NCI-H510A (cell line): ENCODE measurements around the gene COX20.

Source experiments
- DNase-seq: peaks from one replicate; lab custom pipeline; 2025; lab: John Stamatoyannopoulos, UW

The COX20 gene

DNA sequence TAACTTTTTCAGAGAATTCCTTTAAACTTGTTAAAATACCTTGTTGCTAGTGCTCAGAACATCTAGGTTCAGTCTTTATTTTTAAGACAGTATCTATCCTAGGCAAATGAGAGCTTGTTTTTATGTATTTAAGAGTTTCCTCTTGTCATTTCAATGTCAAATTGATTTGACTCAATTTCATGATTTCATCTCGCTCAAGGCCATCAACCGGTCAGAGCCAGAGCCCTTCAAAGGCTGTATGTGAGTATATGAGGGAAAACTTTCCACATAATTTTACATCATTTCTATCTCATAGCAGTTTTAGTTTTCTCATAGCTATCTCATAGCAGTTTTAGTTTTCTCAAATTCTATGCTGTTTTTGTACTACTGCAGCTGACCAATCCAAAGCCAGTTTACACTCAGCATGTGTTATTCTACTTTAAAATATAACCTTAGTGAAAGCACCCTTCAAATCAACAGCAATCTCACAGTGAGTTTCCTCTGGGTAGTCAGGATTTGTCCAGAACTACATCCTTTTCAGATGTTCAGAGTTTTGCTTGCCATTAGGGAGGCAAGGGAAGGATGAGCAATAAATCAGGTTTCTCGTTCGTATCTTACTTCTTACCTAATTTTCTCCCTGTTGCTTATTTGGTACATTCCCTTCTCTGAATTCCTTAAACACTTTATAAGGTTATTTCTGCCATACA lies 16.2 kb downstream of the COX20 start:
- no peak for DNase-seq

GRCh38 chr1:244852694-244853093 lies 17.2 kb downstream of the COX20 start:
- DNase-seq: no peak

DNA sequence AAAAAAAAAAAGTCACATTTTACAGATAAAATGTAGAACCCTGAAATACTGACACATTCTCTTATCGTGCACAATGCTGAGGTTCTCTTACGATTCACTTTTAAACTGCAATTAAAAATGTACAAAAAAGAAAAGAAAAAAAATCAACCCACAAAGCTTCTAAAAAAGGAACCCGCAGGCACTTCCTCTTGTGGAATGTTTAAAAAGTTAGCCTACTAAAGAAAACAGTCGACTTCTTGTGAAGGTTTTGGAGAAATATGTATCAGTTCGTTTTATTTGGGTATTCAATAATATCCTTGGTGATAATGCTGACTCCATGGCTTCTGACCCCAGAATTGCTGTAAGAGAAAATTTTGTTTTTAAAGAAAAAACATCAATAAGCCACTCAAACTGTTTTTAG lies 18.7 kb downstream of the COX20 start:
- no peak for DNase-seq

GRCh38 chr1:244854865-244855578 lies 19.6 kb downstream of the COX20 start:
- DNase-seq: no peak

- DNase-seq: no peak
Measured at GRCh38 chr1:244857761-244858160, 22.3 kb downstream of the COX20 start.

DNA sequence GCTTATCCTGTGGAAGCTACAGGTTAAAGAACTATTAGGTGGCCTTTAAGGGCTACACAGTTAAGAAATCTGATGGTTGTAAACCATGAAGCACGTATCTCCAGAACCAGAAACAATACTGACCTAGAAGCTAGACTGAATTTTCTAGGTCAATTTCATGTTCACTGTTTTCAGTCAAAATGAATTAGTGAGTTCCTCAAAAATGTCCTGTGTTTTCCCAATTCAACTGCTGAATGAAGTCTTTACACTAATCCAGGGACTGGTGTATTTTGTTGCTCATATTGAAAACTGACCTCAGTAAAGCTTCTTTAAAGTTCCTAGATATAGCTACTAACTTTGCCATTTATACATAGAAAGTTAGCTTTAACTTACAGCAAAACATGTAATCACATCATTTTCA lies 22.9 kb downstream of the COX20 start:
- DNase-seq: no peak

DNA sequence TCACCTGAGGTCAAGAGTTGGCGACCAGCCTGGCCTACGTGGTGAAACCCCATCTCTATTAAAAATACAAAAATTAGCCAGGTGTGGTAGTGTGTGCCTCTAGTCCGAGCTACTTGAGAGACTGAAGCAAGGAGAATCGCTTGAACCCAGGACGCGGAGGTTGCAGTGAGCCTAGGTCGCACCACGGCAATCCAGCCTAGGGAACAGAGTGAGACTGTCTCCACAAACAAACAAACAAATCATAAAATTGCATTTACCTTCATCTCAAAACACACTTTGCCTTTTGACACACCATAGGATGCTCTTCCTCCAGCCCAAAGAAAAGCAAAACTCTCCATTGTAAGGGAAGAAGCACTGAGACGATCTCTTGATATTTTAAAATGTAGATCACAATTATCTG lies 24.6 kb downstream of the COX20 start:
- no peak for DNase-seq

GRCh38 chr1:244860914-244861610 lies 25.6 kb downstream of the COX20 start:
- DNase-seq: no peak

GRCh38 chr1:244861683-244862082 lies 26.2 kb downstream of the COX20 start:
- DNase-seq: no peak

DNA sequence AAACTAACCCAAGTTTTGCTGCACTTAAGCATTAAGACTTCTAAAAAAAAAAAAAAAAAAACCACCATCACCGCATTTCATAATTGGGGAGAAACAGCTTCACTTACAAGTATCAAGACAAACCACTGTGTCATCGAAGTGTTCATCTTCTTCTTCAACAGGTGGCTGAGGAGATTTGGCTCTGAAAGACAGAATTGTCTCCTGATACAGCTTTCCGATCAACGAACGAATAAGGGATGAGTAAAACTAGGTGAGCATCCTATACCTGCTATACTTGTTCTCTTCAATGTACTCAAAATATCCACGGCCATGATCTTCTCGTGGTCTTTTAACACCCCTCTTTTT lies 26.9 kb downstream of the COX20 start:
- no peak for DNase-seq

DNA sequence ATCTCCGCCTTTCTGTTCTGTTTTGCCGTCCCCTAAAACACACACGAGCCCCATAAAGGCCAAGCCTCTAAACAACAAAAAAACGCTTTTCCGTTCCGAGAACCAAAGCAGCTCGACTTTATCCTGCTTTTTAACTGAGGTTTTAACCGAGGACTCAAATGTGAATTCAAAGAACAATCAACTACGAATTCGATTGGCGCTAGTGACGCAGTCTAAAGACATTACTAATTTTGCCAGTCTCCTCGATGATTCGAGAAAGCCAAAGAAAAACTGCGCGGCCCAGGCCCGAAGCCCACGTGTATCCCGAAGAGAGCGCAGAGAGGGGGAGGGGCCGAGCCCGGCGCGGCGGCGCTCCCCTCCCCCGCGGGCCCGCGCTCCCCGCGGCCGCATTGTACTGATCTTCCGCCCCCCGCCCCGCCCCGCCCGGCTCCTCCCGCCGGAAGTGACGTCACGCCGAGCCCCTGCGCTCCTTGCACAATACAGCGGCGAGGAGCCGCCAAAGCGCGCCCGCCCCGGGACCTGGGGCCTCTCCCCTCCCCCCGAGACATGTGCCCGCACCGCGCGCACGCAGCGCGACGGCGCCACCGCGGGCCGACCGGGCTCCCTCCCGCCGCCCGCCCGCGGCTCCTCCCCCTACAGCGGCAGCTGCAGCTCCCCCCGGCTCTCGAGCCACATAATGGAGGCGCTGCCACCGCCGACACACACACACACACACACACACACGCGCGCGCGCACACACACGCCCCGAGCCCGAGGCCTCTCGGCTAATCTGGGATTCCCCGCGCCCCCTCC lies 27.4 kb downstream of the COX20 start:
- peak; percentile 83 for DNase-seq

DNA sequence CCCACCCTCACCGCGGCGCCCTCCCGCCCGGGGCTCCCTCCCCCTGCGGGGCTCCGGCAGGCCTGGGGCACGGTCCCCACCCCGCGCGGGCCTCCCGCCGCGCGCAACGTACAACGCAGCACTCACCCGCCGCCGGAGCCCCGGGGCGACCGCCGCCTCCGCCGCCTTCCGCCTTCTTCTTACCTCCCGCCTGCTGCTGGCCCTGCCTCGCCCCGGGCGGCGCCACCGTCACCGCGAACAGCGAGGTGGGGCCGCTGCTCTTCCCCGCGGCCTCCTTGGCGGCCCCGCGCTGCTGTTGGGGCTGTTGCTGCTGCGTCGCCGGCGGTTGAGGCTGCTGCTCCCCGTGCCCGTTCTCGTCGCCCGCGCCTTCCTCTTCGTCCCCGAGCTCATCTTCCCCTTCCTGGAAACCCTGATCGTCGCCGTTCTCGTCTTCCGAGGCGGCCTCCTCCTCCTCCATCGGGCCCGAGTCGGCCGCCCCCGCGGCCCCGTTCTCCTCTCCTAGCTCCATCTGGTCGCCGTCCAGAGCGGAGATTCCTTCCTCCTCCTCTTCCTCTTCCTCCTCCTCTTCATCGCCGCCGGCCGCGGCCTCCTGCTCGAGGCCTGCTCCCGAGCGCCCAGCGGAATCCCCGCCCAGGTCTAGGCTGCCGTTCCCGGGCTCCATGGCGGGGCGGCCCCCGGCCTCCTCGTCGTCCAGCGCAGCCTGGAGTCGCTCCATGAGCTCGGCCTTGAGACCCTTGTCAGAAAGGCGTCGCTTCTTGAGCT lies 28.2 kb downstream of the COX20 start:
- DNase-seq: no peak

DNA sequence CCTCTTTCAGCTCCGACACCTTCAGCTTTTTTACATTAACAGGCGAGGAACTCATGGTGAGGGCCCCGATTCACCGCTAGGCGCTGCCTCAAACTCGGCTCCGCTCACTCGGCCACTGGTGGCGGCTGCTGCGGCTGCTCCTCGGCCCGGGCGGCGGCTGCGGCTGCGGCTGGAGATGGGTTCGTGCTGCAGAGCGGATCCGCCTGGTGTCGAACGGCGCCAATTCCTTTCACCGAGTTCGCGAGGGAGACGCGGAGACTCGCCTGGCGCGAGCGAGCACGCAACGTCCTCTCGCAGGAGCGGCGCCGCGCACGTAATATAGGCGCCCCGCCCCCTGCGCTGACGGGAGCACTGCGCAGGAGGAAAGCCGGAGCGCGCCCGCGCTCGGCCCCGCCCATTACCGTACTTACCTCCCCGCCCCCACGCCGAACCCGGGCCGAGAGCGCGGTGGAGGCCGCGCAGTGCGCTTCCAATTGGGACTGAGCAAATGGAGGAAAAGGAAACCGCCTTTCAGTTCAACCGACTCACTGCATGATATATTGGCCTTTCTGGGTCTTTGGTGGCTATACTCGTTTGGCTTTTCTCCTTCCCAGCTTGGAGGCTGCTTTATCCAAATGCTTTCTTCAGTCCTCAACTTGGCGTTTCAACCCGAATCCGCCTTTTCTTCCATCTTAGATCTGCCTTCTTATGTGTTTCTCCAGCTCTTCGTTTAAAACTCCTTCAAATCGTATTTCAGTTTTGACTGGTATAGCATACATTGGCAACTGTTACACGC lies 29.0 kb downstream of the COX20 start, which contains the start of gene HNRNPU:
TSS of gene HNRNPU (minus strand) at position 291 of the 775 bp plus-strand sequence. CDS start at position 55, 236 bp downstream.
- peak; percentile 87 for DNase-seq

- DNase-seq: no peak
Measured at GRCh38 chr1:244865028-244865371, 29.5 kb downstream of the COX20 start.

DNA sequence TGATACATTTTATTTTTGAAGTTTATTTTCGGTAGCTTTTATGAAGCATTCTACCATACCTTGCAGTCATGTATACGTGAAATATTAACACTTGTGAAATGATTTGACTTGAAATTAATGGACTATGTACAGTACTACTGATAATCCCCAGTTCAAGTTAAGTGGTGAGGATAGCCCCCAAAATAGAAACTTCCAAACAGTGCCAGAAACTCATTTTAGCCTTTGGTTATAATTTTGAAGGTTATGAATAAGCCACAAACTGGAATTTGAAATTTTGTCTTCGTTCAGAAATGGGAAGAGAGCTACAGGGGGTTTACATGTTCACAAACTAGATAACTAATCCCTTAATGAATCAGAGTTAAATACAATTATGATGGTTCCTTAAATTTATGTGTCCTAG lies 30.4 kb downstream of the COX20 start:
- no peak for DNase-seq

DNA sequence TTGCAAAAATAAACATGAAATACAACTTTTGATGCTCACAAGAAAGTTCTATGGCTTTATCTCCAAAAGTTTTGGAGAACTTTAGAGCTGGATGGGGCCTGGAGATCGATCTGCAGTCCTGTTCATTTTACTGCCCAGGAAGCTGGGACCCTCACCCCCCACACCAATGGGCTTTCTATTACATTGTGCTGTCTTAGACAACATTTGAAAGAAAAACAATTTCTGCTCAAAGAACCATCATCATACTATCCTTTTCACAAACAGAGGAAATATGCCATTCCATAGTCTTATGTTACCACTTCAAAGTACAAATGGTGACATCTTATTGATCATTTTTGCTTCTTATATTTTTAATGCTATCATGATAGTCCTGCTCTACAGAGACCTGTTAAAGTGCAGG lies 30.9 kb downstream of the COX20 start:
- no peak for DNase-seq

DNA sequence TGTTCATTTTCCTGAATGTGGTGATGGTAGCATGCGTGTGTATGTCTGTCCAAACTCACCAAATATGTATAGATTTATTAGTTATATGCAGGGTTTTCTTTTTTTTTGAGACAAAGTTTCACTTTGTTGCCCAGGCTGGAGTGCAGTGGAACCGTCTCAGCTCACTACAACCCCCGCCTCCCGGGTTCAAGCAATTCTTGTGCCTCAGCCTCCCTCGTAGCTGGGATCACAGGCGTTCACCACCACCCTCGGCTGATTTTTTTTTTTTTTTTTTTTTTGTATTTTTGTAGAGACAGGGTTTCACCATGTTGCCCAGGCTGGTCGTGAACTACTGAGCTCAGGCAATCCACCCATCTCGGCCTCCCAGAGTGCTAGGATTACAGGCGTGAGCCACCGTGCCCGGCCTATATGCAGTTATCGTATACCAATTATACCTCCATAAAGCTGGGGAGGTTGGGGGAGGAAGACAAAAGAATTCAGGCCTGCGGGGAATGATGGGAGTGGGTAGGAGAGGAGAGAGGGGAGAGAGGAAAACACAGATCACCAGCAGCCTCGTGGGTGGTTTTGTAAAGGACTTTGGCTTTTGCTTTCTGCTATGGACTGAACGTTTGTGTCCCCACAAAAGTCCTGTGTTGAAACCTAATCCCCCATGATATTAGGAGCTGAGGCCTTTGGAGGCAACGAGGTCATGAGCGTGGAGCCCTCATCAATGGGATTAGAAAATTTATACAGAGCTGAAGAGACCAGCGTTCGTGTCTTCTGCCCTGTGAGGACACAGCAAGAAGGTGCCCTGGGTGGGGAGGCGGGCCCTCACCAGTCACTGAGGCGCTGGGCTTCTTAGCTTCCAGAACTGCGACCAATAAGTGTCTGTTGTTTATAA lies 33.3 kb downstream of the COX20 start:
- DNase-seq: no peak

DNA sequence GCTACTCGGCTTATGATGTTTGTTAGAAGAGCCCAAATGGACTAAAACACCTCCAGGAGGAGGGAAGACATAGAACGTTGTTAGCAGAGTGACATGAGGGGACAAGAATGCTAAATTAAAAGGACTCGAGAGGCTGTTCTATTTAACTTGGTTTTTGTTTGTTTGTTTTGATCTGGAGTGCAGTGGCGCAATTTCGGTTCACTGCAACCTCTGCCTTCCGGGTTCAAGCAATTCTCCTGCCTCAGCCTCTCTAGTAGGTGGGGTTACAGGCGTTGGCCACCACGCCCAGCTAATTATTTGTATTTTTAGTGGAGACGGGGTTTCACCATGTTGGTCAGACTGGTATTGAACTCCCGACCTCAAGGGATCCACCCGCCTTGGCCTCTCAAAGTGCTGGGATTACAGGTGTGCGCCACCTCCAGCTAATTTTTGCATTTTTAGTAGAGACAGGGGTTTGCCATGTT lies 33.9 kb downstream of the COX20 start:
- DNase-seq: no peak

GRCh38 chr1:244869950-244870349 lies 34.5 kb downstream of the COX20 start:
- DNase-seq: no peak
